GM18867 (cell line): ENCODE data around the gene ANKRD33B.
A peak's percentile ranks its signal among the peaks of the same experiment; 100 is the strongest.
"Not testable (repeated sequence)": the region's sequence is repeated elsewhere in the genome, so short reads cannot be mapped to it uniquely, and the experiment has no call there.

Source experiments
- ATAC-seq: cut with Tn5 transposase; IDR thresholded peaks from one replicate; pipeline ENCODE4 v1.9.1; 2021; ENCODE audit warnings: mild to moderate bottlenecking, moderate library complexity; ENCODE audit not compliant: unreplicated experiment

The ANKRD33B gene

DNA sequence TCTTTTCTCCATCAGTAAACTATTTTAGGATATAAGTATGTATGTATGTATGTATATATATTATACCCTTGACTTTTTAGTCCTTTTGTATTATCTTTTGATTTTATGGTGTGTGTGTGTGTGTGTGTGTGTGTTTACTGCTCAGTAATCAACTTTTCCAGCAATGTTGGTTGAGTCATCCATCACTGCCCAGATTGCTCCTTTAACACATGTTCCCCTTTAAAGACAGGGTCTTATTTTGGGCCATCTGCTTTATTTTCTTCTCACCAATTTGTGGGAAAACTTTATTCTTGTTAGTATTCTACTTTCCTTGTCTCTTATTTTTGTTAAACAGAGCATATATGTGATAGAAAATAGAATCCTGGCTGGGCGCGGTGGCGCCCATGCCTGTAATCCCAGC, 28.1 kb downstream of the ANKRD33B start:
- no peak for ATAC-seq

DNA sequence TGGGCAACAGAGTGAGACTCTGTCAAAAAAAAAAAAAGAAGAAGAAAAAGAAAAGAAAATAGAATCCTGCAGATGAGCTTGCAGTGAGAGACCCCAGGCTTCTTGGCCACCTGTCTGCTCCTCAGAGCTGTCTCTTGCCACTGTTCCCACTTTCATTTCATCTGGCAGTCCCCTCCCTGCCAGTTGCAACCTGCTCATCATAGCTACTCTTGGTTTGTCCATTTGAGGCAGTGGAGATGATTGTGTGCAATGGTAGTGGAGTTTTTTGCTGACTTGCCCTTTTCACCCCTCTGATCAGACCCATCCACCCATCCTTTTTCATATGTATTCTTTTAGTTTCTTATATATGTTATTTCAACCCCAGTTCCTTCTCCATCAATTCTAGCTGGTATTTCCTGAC, 28.7 kb downstream of the ANKRD33B start:
- peak; percentile 46 for ATAC-seq

DNA sequence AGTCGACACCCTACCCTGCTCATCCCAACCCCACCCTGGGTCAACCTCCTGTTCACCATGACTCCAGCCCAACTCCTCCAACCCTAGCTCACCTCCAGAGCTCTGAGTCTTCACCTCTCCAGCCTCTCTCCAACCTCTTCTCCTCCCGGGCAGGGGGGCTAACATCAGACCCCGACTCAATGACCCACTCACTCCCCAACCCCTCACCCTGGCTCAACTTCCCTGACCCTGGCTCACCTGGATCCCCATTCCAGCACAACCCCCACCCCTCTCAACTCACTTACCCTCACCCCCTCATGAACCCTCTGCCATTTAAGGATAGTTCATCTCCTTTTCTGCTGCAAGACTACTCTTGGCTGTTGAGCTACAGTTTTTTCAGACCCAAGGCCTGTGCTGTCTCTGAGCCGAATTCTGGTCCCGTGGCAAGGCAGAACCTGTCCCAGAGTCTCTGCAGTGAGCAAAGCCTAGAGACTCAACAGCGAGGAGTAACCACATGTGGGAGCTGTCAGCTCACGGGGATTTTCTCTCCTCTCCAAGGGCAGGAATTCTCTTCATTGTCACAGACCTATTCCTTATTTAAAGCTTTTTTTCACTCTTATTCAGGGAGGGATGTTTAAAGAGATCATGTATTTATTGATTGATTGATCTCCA, 29.8 kb downstream of the ANKRD33B start:
- no peak for ATAC-seq

DNA sequence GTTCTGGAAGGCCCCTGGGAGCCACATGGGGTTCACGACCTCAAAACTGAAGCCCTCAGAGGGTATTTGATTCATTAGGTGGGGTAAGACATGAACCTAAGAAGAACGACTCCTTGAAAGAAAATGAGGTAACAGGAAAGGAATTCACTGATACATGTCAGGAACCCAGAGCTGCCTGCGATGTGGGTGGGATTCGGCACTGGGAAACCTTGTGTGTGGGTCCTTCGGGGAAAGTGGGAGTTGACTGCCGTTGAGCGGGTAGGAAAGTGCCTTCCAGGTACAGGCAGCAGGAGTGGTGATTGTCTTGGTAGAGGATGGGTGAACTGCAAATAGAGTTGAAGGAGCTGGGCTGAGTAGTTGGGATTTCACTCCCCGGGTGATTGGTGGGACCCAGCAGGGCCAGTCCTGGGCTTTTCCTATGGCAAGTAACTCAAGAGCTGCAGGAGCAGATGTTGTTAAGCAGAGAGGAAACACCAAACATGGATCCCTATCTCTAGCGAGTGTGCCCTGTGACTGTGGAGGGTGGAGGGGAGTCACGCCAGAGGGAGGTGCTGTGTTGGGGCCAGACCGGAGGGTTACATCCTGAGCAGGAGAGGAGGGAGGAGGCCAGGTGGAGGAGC, 30.8 kb downstream of the ANKRD33B start:
- ATAC-seq: no peak

DNA sequence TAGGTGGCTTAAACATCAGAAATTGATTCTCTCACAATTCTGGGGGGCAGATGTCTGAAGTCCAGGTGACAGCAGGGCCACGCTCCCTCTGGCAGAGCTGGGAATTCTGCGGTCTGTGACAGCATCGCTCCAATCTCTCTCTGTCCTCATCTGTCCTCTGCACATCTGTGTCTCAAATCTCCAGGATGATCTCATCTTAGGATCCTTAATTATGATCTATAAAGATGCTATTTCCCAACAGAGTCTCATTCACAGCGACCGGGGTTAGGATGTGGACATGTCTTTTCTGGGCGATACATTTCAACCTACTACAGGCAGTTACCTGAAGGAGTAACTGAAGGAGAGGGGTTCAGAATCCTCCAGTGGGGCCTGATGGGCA, 31.4 kb downstream of the ANKRD33B start:
- no peak for ATAC-seq

DNA sequence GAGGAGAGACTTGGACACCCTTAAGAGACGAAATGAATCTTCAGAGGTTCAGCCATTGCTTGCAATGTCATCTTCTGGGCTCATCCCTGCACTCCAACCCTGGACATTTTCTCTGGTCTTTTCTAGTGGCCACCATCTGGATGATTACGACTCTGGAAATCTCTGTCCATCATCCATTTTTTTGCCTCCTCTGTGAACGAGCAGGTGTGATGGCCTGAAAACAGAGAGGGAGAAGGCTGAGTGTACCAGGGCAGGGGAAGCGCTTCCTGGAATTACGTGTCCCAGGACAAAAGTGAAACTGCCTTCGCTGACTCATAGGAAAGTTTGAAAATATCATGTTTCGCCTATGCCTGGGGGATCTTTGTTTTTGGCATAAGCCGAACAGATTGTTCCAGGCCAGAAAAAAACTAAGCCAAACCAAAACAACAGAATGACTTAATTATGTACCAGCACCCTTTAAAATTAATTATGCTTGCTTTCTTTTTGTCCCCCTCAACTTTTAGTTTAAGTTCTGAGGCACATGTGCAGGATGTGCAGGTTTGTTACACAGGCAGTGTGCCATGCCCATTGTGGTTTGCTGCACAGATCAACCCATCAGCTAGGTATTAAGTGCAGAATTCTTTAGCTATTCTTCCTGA, 31.9 kb downstream of the ANKRD33B start:
- ATAC-seq: no peak

DNA sequence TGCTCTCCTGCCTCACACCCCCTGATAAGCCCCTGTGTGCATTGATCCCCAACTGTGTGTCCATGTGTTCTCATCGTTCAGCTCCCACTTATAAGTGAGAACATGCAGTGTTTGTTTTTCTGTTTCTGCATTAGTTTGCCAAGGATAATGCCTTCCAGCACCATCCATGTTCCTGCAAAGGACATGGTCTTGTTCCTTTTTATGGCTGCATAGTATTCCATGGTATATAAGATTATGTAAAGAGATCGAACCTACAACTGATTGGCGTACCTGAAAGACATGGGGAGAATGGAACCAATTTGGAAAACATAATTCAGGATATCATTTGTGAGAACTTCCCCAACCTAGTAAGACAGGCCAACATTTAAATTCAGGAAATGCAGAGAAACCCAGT, 32.4 kb downstream of the ANKRD33B start:
- no peak for ATAC-seq

DNA sequence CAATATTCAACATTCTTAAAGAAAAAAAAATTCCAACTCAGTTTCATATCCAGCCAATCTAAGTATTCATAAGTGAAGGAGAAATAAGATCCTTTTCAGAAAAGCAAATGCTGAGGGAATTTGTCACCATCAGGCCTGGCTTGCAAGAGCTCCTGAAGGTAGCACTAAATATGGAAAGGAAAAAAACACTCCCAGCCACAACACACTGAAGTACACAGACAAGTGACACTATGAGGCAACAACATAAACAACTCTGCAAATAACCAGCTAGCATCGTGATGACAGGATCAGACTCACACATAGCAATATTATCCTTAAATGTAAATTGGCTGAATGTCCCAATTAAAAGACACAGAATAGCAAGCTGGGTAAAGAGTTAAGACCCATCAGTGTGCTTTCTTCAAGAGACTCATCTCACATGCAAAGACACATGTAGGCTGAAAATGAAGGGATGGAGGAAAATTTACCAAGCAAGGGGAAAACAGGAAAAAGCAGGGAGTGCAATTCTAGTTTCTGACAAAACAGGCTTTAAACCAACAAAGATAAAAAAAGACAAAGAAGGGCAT, 33.1 kb downstream of the ANKRD33B start:
- no peak for ATAC-seq

DNA sequence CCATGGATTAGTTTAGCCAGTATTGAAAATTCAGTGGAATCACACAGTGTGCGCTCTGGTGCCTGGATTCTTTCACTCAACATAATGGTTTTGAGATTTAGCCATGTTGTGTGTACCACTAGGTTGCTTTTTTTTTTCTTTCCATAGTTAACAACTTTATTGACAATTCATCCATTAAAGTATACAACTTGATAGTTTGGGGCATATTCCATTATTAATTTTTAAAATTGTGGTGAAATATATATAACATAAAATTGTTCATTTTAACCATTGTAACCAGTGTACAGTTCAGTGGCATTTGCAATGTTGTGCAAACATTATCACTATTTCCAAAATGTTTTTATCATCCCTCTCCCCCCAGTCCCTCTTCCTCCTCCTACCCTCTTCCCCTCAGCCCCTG, 35.2 kb downstream of the ANKRD33B start:
- no peak for ATAC-seq

DNA sequence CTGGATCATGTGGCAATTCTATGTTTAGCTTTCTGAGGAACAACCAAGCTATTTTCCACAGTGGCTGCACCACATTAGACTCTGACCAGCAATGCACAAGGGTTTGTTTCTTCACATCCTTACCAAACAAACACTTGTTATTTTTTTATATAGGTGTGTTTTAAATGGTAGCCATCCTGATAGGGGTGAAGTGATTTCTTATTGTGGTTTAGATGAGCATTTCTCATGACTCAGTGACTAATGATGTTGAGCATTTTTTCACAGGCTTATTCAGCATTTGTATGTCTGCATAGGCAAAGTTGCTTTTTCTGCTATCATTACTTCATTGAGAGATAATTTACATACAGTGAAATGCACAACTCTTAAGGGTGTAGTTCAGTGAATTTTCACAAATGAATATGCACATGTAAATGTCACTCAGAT, 36.0 kb downstream of the ANKRD33B start:
- ATAC-seq: no peak

DNA sequence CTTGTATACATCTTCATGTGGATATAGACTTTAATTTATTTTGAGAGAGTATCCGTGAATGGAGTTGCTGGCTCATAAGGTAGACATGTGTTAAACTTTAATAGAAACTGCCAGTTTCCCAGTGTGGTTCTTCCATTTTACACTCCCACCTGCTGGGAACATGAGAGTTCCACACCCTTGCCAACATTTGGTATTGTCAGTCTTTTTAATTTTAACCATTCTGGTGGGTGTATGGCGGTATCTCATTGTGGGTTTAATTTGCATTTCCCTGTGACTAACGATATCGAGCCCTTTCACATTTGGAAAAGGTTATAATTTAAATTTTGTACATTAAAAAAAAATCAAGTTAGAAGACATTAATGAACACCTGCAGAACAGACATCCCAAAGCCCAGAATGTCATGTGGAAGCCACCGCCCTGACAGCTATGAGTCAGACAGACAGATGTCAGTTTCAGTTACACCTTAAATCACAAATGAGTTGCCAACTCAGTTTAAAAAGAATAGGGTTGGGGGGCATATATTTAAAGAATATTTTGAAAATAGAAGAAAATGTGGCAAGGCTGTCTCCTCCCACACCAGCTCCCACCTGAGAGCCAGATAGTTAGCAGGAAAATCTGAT, 36.9 kb downstream of the ANKRD33B start:
- ATAC-seq: peak; percentile 84

DNA sequence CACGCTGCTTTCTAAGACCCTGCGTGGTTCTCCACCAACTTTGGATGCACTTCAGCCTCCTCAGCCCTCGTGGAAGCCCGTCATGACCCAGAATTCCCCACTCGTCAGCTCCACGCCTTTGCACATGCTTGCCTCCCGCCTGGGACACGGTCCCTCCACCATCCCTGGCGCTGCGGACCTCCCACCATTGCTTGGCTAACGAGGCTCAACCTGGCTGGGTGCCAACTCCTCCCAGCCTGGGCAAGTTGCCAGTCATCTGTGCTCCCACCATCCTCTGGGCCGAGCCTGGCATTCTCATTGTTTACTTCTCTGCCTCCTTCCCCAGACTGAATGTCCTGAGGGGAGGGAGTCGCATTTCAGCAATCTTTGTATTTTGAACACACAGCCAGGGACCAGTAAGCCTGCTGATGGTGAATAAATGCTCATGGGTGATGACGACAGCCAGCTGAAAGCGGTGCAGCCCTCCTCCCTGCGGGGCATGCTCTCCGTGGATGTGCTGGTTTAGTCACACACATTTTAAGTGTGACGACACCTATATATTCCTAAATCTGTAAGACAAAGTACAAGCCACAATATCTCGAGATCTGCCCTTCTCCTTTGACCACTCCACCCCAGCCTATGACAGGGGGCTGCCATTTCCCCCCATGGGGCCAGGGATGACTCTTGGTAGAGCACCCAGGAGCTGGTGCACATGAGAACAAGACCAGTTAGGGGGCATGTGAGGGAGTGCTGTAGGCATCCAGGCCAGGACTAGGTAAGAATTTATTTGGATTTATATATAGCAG, 37.6 kb downstream of the ANKRD33B start:
- ATAC-seq: peak; percentile 41

DNA sequence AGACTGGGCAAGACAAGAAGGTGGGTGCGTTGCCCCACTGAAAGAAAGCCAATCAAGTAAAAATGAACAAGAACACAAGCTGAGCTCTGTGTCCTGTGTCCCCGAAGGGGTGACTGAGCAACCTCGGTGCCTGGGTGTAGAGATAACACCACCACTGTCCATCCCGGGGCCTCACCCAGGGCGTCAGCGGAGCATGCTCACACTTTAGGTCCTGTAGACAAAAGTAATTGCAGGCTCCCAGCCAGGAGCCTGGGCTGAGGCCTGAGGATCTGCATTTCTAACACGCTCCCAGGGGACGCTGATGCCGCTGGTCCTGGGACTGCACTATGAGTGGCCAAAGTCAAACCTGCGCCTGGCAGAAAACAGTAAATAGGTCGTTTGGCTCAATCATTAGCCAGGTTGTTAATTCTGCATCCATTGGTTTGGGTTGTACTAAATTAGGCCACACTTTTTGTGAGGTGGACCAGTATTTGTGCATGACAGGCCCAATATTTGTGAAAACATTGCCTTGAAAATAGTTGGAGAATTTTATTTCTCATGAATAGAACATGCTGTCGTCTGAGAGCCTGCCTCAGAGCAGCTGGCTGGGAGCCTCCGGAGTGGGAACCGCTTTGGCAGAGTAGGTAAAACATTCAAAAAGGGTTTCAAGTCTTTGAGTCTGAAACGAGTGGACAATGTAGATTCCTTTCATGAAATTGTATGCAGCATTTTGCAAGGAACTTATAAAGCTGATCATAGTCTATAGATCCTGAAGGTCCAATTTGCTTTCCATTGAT, 38.3 kb downstream of the ANKRD33B start:
- no peak for ATAC-seq

DNA sequence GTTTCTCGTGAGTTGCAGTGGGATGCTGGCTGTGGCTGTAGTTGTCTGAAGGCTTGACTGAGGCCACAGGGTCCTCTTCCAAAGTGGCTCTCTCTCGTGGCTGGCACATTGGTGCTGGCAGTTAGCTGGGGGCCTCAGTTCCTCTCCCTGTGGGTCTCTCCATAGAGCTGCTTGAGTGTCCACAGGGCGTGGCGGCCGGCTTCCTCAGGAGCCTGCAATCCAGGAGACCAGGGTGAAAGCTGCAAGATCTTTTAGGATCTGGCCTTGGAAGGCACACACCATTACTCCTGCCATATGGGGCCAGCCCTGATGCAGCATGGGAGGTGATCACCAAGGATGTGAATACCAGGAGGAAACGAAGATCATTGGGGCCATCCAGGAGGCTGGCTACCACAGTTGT, 41.1 kb downstream of the ANKRD33B start:
- no peak for ATAC-seq

DNA sequence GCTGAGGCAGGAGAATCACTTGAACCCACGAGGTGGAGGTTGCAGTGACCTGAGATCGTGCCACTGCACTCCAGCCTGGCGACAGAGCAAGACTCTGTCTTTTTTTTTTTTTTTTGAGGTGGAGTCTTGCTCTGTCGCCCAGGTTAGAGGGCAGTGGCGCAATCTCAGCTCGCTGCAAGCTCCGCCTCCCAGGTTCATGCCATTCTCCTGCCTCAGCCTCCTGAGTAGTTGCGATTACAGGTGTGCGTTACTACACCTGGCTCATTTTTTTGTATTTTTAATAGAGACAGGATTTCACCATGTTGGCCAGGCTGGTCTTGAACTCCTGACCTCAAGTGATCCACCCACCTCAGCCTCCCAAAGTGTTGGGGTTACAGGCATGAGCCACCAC, 42.8 kb downstream of the ANKRD33B start:
- not testable (repeated sequence) for ATAC-seq

DNA sequence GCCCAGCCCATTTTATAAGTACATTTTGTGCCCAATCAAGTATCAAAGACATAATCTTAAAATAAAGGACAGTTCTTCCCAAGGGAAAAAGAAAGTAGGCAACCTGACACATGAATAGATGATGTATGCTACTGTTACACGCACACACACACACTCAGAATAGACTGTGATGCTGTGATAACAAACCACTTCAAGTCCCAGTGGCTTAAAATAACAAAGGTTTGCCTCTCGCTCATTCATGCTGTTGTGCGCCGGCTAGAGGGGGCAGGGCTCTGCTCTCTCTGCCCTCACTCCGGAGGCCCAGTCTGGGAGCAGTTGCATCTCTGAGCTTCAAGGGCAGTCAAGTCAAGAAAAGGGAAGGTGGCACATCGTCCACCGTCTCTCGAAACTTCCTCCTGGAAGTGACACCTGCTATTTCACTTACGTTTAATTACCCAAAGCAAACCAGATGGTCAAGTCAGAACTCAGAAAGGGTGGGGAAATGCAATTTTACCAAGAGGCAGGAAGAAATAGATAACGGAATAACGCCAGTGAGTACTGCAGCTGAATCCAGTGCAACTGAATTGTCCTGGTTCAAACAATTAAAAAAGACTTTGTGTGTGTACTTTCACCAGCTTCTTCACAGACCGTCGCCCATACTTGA, 43.3 kb downstream of the ANKRD33B start:
- ATAC-seq: peak; percentile 91

DNA sequence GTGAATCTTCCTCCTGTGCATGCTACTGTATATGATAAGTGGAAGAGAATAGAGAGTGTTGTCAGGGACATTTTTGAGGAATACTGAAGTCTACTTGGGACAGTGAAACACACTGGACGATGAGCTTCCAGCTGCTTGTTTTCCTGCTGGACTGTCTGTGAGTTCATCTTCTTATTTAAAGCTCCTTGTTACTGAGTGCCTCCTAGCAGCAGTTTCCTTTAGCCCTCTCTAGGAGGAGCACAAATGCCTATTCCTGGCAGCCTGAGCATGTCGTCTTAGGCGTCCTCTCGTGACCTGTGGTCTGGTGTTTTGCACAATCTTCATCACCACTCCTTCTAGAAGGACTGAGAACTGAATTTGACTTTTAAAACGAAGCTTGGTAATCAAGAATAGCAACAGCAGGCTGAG, 43.8 kb downstream of the ANKRD33B start:
- ATAC-seq: peak; percentile 62

DNA sequence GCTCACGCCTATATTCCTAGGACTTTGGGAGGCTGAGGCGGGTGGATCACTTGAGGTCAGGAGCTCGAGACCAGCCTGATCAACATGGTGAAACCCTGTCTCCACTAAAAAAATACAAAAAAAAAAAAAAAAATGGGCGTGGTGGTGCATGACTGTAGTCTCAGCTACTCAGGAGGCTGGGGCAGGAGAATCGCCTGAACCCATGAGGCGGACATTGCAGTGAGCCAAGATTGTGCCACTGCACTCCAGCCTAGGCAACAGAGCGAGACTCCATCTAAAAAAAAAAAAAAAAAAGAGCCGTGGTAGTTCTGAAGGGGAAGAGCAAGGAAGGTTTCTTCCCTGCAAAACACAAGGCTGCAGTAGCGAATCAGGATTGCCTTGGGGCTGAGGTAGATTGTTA, 44.2 kb downstream of the ANKRD33B start:
- ATAC-seq: not testable (repeated sequence)

DNA sequence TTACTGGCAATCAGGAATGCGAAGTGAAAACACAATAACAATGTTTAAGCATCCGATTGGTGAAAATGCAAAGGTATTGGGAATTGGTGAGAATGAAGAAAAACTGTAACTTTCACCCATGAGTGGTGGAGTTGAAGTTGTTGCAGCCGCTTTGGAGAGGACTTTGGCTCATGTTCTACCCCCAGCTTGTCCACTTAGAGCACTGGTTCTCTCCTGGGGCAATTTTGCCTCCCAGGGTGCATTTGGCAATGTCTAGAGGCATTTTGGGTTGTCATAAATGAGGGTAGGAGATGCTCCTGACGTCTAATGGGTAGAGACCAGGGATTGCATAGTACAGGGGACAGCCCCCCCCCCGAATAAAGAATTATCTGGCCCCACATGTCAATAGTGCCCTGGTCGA, 46.2 kb downstream of the ANKRD33B start:
- ATAC-seq: no peak

DNA sequence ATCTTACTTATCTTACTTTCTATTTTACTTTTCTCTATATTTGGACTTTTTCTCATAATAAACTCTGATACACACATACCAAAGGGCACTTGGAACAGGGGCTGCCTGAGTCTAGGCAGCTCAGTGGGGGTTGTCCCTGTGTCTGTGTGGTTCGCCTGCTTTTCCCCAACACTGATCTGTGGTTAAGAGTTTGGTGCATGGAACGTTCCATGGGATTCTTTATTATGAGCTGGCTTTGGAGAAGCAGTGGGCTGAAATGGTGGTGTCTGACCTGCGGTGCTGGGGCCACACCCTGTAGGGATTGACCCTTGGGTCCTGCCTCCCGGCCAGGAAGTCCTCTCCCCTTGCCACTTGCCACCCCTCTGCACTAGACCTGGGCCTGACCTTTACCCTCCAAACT, 47.4 kb downstream of the ANKRD33B start:
- ATAC-seq: no peak
